Natural killer cell (primary cell): ENCODE results near the gene ENDOU. TPM values are rescaled to one million over a fixed set of nuclear protein-coding genes. Genes with fewer than 3 reads are reported as not detected.

ENCODE experiments used
- ATAC-seq, 3 donors: fragments of 150-1000 bp in 2 of 3; fragments of 200-7000 bp in 1 of 3; cut with Tn5 transposase; 1 replicate in 1 of 3; 2 replicates in 2 of 3; pipeline ENCODE4 v1.10.0; 2021; ENCODE audit warnings: mild to moderate bottlenecking in 2 of 3, moderate library complexity in 2 of 3
- DNase-seq, 2 donors: peaks; one replicate each; pipeline versions ENCODE4 v3.0.0 to v3.0.0-alpha.2; 2013 to 2021; ENCODE audit warnings: mixed read lengths in 1 of 2
- H3K27ac ChIP-seq: one replicate; pipeline ENCODE4 v1.5.1; 2013; ENCODE audit warnings: mild to moderate bottlenecking, low read length
- H3K27me3 ChIP-seq: one replicate; pipeline ENCODE4 v1.6.1; 2013; ENCODE audit warnings: low read length; ENCODE audit not compliant: control insufficient read depth, insufficient read depth
- H3K36me3 ChIP-seq: one replicate; pipeline ENCODE4 v1.6.1; 2013; ENCODE audit warnings: low read length; ENCODE audit not compliant: control insufficient read depth, insufficient read depth
- H3K4me1 ChIP-seq: one replicate; pipeline ENCODE4 v1.6.1; 2013; ENCODE audit warnings: low read length; ENCODE audit not compliant: control insufficient read depth, insufficient read depth
- H3K4me3 ChIP-seq: one replicate; pipeline ENCODE4 v1.5.1; 2013; ENCODE audit warnings: low read length
- H3K9me3 ChIP-seq: one replicate; pipeline ENCODE4 v1.6.1; 2013; ENCODE audit warnings: low read length; ENCODE audit not compliant: control insufficient read depth, insufficient read depth
- H3K27ac Mint-ChIP-seq, 2 donors: one replicate each; pipeline ENCODE4 v1.8.0; 2022; ENCODE audit warnings: mild to moderate bottlenecking in 2 of 2, mixed read lengths in 2 of 2, moderate library complexity in 1 of 2
- H3K27me3 Mint-ChIP-seq, 2 donors: one replicate each; pipeline ENCODE4 v1.8.0; 2022; ENCODE audit warnings: low read depth in 2 of 2, mixed read lengths in 2 of 2
- H3K36me3 Mint-ChIP-seq: one replicate; pipeline ENCODE4 v1.8.0; 2022; ENCODE audit warnings: mixed read lengths
- H3K4me1 Mint-ChIP-seq, 2 donors: one replicate each; pipeline ENCODE4 v1.8.0; 2022; ENCODE audit warnings: mixed read lengths in 2 of 2
- H3K4me3 Mint-ChIP-seq: one replicate; pipeline ENCODE4 v1.8.0; 2022; ENCODE audit warnings: mild to moderate bottlenecking, moderate library complexity, mixed read lengths
- H3K9me3 Mint-ChIP-seq, 2 donors: one replicate each; pipeline ENCODE4 v1.8.0; 2022; ENCODE audit warnings: mixed read lengths in 2 of 2
- CTCF ChIP-seq: fragments of 200-600 bp; IDR thresholded peaks from one replicate; pipeline ENCODE4 v1.8.0; 2022; ENCODE audit warnings: antibody characterized with exemption
- WGBS: methylation state at CpG from one replicate; pipeline ENCODE4 v1.1.7; 2013; ENCODE audit warnings: missing lambda C conversion rate; ENCODE audit not compliant: insufficient coverage; 5-methylcytosine and 5-hydroxymethylcytosine counted together
- intact Hi-C: fragments of 100-400 bp; cut with micrococcal nuclease; formaldehyde crosslinking; loops from one replicate; pipeline ENCODE4 v1.14.2; 2022
- total RNA-seq, 4 donors: library from RNA; stranded (reverse); fragments of 120-200 nt in 1 of 4; gene quantifications; one replicate each; pipeline versions ENCODE4 v1.2.3 to v1.2.4, GENCODE V29; 2013 to 2022

Gene ENDOU
- total RNA-seq, 3 donors from 2014 or later (not counting 1 experiment from before 2014, with no cell fraction given): 0.20 to 0.41 (median 0.24) TPM

- H3K27me3 Mint-ChIP-seq: peaks cover 0 to 5% of the 10 kb centered on the region in 2 donors
- no peak overlapping the region for H3K27ac Mint-ChIP-seq
- no peak overlapping the region for H3K4me3 ChIP-seq
- H3K27me3 ChIP-seq: no peaks in the 10 kb centered on the region
- no peak for TF ChIP-seq CTCF
- intact Hi-C loops: no loop called here
- H3K4me3 Mint-ChIP-seq: no peak overlapping the region
- H3K36me3 ChIP-seq: no peaks in the 10 kb centered on the region
- H3K36me3 Mint-ChIP-seq: no peaks in the 10 kb centered on the region
- WGBS: 89% methylated on average over 9 of the region's 9 CpGs
- no peaks in the 10 kb centered on the region for H3K9me3 ChIP-seq
- H3K27ac ChIP-seq: no peak overlapping the region
- DNase-seq (no peak), ATAC-seq (no peak)
- peaks cover 0 to 6% of the 10 kb centered on the region in 2 donors for H3K4me1 Mint-ChIP-seq
- peaks cover 14% of the 10 kb centered on the region for H3K4me1 ChIP-seq
- no peaks in the 10 kb centered on the region for H3K9me3 Mint-ChIP-seq
Measured at GRCh38 chr12:47751561-47751960, 26.3 kb upstream of the ENDOU start.

GRCh38 chr12:47750916-47751470 lies 25.7 kb upstream of the ENDOU start:
- no peak overlapping the region for H3K27ac ChIP-seq
- no peaks in the 10 kb centered on the region for H3K36me3 ChIP-seq
- peaks cover 17% of the 10 kb centered on the region for H3K4me1 ChIP-seq
- Mint-ChIP-seq H3K9me3 (no peaks in the 10 kb centered on the region), H3K27me3 (peaks cover 0 to 5% of the 10 kb centered on the region in 2 donors), H3K36me3 (no peaks in the 10 kb centered on the region), H3K27ac (no peak overlapping the region), H3K4me1 (peaks cover 0 to 6% of the 10 kb centered on the region in 2 donors), H3K4me3 (no peak overlapping the region)
- H3K27me3 ChIP-seq: no peaks in the 10 kb centered on the region
- 90% methylated on average over 18 of the region's 19 CpGs for WGBS
- DNase-seq (no peak), ATAC-seq (no peak)
- no peak for TF ChIP-seq CTCF
- intact Hi-C loops: no loop called here
- no peaks in the 10 kb centered on the region for H3K9me3 ChIP-seq
- H3K4me3 ChIP-seq: no peak overlapping the region

- no peaks in the 10 kb centered on the region for H3K27me3 ChIP-seq
- no peaks in the 10 kb centered on the region for H3K36me3 ChIP-seq
- peaks cover 12% of the 10 kb centered on the region for H3K4me1 ChIP-seq
- intact Hi-C loops: no loop called here
- Mint-ChIP-seq H3K27me3 (peaks cover 0 to 5% of the 10 kb centered on the region in 2 donors), H3K4me1 (peaks cover 0 to 2% of the 10 kb centered on the region in 2 donors), H3K27ac (no peak overlapping the region), H3K36me3 (no peaks in the 10 kb centered on the region), H3K4me3 (no peak overlapping the region), H3K9me3 (no peaks in the 10 kb centered on the region)
- no peaks in the 10 kb centered on the region for H3K9me3 ChIP-seq
- ATAC-seq (no peak), DNase-seq (no peak)
- no peak overlapping the region for H3K27ac ChIP-seq
- no peak overlapping the region for H3K4me3 ChIP-seq
- no peak for TF ChIP-seq CTCF
- WGBS: 92% methylated on average over 10 of the region's 10 CpGs
Measured at GRCh38 chr12:47750229-47750798, 25.0 kb upstream of the ENDOU start.

DNA sequence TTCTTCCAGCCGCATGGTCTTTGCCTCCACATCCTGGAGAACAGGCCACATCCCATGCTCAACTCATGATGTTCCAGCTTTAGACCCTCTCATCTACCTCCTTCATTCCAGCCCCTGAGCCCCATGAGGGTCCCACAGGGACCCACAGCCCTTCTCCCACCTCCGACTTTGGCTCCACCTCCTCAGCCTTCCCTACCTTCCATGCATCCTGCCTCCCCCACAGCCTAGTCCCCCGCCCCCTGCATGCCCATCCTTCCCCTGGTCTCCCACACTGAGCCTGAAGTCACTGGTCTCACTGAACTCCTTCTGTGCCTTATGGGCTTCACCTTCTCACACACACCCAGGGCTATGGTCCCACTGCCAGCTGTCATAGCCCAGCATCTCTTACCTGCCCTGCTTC lies 23.6 kb upstream of the ENDOU start:
- Histone ChIP-seq H3K4me3 (no peak overlapping the region), H3K9me3 (no peaks in the 10 kb centered on the region), H3K27ac (no peak overlapping the region), H3K4me1 (peaks cover 8% of the 10 kb centered on the region), H3K27me3 (no peaks in the 10 kb centered on the region), H3K36me3 (no peaks in the 10 kb centered on the region)
- Mint-ChIP-seq H3K4me1 (peaks cover 0 to under 1% of the 10 kb centered on the region in 2 donors), H3K27me3 (peaks cover 8 to 14% of the 10 kb centered on the region in 2 donors), H3K27ac (no peak overlapping the region), H3K9me3 (no peaks in the 10 kb centered on the region), H3K4me3 (no peak overlapping the region), H3K36me3 (no peaks in the 10 kb centered on the region)
- ATAC-seq (no peak), DNase-seq (no peak)
- no peak for TF ChIP-seq CTCF
- 92% methylated on average over 3 of the region's 3 CpGs for WGBS
- intact Hi-C loops: no loop called here
